Stimulated activated CD8-positive, alpha-beta memory T cell treated with anti-CD3 and anti-CD28 coated beads, Interleukin-4, amount 100 ng/mL, for 4 hours (primary cell): ENCODE data around the gene SMYD3.
"Not testable (repeated sequence)": the region's sequence is repeated elsewhere in the genome, so short reads cannot be mapped to it uniquely, and the experiment has no call there.

ENCODE experiments used
- DNase-seq, 2 donors: peaks; one replicate each; pipeline ENCODE4 v3.0.0-alpha.2; 2020; ENCODE audit warnings: low read depth in 2 of 2, low spot score in 1 of 2

The SMYD3 gene

DNA sequence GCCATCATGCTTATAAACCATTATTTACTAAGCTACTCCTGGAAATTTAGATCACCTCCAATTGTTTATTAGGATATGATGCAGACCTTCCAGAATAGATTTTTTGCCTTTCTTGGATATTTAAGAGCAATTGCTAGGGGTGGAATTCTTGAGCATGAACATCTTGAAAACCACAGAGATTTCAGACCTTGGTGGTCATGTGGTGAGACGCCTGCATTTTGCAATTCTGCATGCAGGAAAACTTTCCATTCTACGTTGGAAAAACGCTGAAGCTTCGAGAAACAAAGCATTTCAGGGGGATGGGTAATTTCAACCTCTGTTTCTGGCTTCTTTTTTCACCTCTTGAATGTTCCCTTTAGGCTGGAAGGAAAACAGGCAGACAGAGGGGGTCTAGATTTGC, 756.0 kb downstream of the SMYD3 start:
- no peak for DNase-seq

DNA sequence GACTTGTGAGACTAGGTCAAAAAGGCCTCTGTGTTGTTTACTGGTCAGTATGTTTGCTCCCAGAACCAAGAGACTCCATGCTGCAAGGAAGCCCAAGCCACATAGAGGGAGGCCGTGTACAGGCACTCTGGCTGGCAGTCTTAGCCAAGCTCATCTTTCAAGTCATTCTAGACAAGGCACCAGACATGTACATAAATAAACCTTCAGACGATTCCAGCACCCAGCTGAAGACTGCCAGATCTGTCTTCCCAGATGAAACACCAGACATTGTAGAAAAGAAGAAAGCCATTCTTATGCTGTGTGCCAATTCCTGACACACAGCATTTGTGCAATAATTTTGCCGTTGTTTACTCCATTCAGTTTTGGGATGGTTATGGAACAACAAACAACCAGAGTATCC, 756.8 kb downstream of the SMYD3 start:
- DNase-seq: no peak

DNA sequence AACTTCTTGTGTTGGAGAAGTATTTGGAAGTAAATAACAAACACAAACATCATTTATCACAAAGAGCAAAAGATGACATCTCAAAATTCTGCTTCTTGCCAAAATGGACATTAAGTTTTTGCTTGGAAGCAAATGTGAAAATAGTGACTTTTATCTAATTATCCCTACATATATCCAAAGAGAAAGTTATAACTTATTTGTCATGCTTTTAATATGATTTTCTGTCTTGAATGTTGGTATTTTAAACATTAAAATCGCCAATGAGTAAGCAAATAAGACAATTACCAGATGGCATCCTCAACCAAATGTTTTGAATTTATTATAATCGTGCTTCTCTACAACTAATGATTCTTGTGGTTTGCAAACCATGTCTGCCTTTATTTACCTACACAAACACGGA, 758.0 kb downstream of the SMYD3 start:
- no peak for DNase-seq

DNA sequence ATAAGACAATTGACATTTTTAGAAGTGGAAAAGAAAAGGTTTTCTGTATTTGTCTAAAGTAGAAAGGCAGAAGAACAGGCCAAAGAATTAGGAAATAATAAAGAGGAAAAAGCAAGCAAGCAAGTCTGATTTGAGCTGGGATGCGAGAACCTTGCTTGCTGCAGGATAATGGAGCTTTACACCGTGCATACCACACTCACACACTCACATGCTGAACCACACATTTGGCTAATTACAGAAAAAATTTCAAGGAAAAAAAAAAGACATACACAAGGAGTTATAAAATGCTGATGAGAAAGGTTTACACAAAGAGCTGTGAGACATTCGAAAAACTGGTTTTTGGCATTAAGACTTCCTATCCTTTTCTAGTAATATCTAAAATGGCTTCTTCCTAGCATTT, 758.4 kb downstream of the SMYD3 start:
- no peak for DNase-seq

DNA sequence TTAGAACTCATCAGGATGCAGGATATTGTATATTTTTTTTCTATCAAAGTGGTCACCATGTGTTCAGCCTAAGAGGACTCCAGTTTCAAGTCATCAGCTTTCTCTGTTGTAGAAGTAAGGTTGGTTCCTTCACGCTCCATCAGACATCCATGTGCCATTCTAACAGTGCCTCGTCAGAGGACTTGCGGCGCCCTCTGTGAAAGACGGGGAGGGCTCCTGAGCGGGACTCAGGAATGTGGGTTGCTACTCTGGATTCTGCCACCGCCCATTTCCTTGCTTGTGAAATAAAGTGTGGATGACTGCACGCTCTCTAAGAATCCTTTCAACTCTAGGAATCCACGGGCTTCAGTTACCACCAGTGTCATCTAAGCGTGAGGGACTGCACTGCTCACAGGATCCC, 758.8 kb downstream of the SMYD3 start:
- DNase-seq: no peak

DNA sequence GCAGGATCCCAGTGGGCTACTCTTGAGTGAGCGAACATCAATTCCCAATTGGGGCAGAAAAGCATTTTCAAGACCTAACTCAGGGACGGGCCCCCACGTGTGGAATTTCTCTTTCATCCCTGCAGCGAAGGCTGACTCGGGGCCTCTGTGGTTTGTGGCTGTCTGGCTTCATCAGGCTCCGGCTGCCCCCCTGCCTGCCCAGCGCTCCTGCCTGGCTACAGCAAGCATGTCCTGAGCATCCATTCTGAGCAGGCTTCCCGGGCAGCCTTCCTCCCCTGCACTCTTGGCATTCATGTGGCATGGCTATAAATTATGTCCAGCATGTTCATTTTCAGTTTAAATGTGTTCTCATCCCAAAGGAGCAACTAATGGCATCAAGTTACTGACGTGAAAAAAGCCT, 764.2 kb downstream of the SMYD3 start:
- no peak for DNase-seq

DNA sequence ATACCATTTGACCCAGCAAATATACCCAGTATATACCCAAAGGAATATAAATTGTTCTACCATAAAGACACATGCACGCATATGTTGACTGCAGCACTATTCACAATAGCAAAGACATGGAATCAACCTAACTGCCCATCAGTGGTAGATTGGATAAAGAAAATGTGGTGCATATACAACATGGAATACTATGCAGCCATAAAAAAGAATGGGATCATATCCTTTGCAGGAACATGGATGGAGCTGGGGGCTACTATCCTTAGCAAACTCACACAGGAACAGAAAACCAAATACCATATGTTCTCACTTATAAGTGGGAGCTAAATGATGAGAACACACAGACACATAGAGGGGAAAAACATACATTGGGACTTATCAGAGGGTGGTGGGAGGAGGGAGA, 766.7 kb downstream of the SMYD3 start:
- not testable (repeated sequence) for DNase-seq

DNA sequence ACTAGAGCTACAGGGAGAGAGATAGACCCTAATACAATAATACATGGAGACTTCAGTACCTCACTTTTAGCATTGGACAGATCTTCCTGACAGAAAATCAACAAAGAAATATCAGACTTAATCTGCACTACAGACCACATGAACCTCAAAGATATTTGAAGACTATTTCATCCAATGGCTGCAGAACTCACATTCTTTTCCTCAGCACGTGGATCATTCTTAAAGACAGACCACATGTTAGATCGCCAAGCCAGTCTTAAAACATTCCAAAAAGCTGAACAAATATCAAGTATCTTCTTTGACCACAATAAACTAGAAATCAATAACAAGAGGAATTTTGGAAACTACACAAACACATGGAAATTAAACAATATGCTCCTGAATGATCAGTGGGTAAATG, 776.3 kb downstream of the SMYD3 start:
- no peak for DNase-seq

DNA sequence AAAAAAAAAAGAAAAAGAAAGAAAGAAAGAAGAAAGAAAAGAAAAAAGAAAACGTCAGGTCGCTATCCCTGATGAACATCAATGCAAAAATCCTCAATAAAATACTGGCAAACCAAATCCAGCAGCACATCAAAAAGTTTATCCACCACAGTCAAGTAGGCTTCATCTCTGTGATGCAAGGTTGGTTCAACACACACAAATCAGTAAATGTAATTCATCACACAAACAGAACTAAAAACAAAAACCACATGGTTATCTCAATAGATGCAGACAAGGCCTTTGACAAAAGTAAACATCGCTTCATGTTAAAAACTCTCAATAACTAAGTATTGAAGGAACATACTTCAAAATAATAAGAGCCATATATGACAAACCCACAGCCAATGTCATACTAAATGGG, 779.0 kb downstream of the SMYD3 start:
- not testable (repeated sequence) for DNase-seq

DNA sequence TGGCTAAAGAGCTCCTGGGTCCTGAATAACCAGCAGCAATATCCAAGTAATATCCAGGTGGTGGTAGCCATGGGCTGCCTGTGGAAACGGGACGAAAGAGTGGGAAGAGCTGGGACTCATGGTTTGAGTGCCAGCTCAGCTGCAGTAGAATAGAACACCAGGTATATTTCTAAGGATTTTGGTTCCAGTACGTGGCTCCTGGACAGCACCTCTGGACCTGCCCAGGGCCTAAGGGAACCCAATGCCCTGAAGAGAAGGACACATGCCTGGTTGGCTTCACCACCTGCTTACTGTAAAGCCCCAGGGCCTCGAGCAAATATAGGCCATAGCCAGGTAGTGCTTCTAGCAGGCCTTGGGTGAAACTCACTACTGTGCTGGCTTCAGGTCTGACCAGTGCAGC, 785.6 kb downstream of the SMYD3 start:
- no peak for DNase-seq

DNA sequence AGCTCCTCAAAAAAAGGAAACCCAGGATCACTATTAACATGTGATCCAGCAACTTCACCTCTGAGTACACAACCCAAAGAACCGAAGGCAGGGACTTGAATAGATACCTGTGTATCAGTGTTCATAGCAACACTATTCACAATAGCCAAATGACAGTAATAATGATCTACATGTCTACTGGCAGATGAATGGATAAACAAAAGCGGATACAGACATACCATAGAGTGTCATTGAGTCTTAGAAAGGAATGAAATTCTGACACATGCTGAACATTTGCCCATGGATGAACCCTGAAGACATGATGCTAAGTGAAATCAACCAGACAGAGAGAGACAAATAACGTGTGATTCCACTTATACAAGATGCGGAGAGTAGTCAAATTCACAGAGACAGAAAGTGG, 788.1 kb downstream of the SMYD3 start:
- no peak for DNase-seq

DNA sequence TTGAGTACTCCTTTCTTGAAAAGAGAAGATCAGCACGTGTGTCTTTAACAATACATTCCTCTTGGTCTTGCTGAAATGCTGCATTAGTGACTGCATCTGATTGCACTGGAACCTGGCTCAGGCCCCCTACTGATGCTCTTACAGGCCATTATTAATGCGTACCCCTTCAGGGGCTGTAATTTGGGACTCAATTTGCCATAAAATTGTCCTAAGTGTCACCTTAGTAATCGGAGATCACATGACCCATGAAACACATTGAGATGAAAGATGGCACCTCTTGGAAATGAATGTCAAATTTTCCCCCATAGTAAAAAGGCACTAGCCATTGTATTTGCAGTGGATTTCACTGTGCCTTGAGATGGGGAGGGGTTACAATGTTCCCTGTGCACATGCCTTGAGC, 789.0 kb downstream of the SMYD3 start:
- no peak for DNase-seq

DNA sequence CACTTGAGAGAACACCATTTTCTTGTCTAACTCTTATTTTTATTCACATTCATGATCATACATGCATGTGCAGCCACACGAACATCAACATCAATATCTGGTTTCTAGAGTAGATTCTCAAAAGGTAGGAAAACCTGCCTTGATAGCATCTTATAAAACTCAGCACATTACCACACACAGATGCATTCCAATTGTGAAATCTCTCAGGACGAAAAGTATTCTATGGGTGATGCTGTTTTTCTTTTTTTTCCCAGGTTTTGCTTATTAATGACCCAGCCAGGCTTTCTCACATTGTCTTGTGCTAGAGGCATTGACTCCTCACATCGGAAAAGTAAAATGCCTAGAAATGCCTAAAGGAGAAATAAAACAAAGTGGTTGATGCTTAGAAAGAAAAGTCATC, 789.5 kb downstream of the SMYD3 start:
- DNase-seq: no peak

DNA sequence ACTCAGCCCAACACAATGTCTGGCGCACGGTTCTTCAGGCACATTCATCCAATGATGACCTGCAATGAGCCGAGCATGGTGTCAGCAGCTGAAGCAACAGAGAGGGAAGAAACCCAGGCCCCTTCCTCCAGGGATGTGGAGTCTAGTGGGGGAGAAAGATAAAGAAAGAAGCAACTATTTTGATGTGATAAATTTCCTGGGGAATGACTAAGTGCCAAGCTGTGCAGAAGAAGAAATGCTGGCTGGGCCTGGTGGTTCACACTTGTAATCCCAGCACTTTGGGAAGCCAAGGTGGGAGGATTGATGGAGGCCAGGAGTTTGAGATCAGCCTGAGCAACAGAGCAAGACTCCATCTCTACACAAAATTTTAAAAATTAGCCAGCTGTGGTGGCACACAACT, 790.5 kb downstream of the SMYD3 start:
- no peak for DNase-seq

DNA sequence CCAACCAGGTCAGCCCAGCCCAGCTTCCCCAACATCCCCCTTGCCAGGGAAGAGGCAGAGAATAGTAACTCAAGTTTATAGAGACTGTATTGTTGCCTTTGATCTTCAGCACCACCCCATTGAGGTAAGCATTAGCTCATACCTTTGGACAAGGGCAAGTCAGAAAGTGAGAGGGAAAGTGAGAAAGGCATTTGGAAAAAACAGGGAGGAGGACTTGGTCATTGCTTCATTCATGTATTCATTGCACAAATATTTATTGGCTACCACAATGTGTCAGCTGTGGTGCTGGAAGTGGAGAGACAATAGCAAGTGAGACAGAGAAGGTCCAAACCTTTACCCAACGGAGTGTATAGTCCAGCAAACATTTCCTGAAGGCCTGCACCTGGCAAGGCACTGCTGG, 791.1 kb downstream of the SMYD3 start:
- DNase-seq: no peak

DNA sequence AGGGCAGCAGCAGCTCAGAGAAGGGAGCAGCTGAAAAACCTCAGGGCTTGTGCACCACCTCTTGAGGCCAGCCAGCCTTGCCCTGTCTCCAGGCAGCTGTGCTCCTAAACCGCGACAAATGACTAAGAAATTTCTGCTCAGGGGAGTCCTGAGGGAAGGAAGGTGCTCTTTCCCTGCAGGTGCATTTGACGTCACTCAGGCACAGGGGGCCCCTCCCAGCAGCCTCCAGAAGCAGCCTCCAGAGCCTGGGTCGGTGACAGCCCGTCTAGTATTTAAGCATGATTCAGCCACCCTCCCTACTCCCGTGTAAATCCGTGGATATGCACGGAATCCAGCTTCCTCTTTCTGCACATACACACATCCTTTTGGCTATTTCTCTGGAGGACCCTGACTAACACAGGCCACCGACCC, 791.8 kb downstream of the SMYD3 start:
- no peak for DNase-seq

DNA sequence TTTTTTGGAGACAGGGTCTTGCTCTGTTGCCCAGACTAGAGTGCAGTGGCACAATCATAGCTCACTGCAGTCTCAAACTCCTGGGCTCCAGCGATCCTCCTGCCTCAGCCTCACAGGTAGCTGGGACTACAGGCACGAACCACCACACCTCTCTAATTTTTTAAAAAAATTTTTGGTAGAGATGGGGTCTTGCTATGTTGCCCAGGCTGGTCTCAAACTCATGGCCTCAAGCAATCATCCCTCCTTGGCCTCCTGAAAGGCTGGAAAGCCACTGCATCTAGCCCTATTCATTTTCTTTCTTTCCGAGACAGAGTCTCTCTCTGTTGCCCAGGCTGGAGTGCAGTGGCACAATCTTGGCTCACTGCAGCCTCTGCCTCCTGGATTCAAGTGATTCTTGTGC, 793.1 kb downstream of the SMYD3 start:
- DNase-seq: not testable (repeated sequence)

DNA sequence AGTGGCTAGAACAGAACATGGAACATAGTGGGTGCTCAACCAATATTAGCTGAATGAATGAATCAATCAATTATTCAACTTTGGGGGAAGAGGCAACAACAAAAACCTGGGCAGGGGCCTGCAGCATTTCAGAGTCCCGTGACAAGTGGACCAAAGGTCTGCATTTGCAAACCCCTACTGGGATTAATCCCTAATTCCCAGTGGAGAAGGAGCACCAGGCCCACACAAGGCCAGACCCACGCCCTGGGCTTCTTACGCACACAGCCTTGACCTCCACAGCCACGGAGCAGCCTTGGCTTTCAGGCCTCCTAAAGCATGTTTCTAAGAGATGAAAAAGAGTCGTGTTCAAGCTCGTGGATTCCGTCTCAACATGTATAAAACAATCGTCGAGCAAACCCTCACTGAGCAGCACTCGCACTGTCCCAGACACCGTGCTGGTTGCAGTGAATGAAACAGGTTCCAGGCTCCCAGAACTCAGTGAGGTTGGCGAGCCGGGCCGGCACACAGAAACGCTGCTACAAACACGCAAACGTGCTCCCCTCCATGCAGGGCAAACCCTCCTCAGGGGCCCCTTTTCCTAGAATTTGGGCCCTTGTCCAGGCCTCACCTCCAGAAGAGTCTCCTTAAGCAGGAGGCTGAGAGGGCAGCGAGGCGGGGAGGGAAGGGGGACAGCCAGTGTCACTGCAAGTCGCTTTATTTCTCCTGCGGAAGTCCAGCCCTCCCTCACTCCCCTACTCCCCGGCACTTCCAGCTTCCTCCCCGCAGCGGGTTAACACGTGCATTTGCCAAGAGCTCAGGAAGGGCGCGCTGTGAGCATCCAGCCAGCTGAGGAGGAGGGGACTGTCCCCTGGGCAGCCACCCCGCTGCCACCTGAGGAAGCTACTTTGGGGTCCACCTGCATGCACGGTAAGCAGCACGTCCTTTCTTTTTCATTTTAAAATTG, 795.8 kb downstream of the SMYD3 start:
- DNase-seq: no peak

DNA sequence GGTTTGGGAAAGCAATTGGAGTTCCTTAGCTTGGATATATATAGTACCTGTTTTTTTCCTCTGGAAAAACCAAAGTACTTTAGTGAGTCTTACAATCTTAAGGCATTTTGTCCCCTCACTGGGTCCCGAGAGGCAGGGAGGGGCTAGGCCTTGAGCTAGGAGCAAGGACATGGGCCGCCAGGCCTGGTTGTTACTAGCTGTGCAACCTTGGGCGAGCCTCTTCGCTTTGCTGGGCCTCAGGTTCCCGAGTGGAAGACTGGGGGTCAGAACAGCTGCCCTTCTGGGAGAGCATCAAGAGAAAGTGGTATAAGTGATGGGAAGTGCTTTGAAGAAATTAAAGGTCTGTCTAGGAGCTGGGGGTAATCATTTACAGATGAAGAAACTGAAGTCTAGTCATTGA, 799.1 kb downstream of the SMYD3 start:
- DNase-seq: no peak

DNA sequence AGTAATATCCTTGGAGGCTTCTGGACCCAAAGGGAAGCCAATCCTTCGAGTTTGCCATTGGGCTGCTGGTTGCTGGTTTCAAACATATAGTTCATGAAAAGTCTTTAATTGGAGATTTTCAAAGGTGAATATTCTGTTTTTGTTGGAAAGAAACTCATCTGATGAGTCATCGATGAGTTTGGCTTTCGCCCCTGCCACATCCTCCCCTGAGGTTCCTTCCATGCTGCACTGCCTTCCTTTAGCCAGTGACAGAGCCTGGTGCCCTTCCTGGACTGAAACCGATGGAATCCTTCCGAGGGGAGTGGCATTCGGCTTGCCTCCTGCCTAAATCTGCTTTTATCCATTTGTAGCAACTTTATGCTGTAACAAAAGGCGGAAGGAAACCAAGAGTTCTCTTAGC, 802.3 kb downstream of the SMYD3 start:
- DNase-seq: no peak

DNA sequence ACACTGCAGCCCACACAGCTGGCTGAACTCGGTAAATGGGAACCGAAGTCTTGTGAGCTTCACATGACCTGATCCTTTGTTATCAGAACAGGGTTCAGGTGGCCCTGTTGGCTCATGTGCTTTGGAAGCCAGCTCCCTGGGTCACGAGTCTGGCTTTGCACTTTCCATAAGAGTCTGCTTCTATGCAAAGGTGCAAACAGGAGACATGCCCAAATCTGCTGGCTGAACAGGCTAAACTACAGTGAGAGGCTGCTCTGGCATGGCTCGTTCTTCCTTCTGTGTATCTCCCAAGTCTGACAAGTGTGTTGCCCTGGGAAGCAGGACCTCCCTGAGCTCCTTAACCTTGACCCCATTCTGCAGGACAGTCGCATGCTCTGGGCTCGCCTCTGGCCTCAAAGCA, 802.7 kb downstream of the SMYD3 start:
- no peak for DNase-seq

DNA sequence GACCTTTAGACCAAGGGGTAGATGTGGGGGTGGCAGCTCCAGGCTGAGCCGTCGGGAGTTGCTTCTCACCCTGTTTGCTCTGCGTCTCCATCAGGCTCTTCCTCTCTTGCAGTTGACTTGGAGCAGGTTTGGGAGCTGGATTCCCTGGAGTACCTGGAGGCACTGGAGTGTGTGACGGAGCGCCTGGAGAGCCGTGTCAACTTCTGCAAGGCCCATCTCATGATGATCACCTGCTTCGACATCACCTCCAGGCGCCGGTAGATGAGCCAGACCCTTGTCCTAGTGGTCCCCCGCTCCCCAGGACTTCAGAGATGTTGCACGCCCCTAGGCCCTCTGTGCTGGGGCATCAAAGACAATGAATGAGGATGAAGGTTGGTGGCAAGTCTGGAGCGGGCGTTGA, 804.7 kb downstream of the SMYD3 start:
- no peak for DNase-seq

DNA sequence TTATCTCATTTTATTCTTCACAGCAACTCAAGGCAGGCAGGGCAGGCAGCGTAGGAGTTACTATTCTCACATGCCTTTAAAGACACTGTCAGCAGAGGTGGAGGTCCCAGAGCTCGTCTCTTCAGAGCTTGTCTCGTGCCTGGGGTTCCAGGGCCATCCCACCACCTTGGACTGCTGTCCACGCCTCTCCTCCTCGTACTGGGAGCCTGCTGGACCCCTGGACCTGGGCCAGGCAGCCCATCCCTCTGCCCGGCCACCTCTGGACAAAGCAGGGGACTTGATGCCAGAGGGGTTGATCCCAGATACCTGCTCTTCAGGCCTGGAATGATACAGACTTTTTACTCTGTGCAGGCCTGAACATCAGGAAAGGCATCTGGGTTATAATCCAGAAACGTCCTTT, 805.4 kb downstream of the SMYD3 start:
- no peak for DNase-seq
